GM13977 (cell line): ENCODE results near the gene FCRL2.

ENCODE experiments used
- DNase-seq: peaks from one replicate; pipeline ENCODE4 v3.0.0; 2012; ENCODE audit warnings: low spot score
- CTCF ChIP-seq: IDR thresholded peaks from 2 replicates; pipeline ENCODE4 v1.5.1; 2012; ENCODE audit warnings: mild to moderate bottlenecking, control low read depth; ENCODE audit not compliant: insufficient read depth; ENCODE audit errors: extremely low read depth, missing control alignments
- in situ Hi-C: fragments of 300-500 bp; cut with MboI; formaldehyde crosslinking; loops from one replicate; pipeline ENCODE4 v1.12.0; 2022; ENCODE audit warnings: low sequenced_read_pairs, low pct_unique_long_range_greater_than_20kb, mixed read lengths, inconsistent platforms; ENCODE audit not compliant: unreplicated experiment

Gene FCRL2

GRCh38 chr1:157711802-157712201 is 65.1 kb downstream of the FCRL2 start:
- no peak for DNase-seq
- TF ChIP-seq CTCF: no peak
- in situ Hi-C loops: no loop called here

- no peak for DNase-seq
- no peak for TF ChIP-seq CTCF
- in situ Hi-C loops: no loop called here
Measured at GRCh38 chr1:157704878-157705277, 72.1 kb downstream of the FCRL2 start.

- in situ Hi-C loops: no loop called here
- no peak for TF ChIP-seq CTCF
- no peak for DNase-seq
Measured at GRCh38 chr1:157703981-157704380, 73.0 kb downstream of the FCRL2 start.

- in situ Hi-C loops: no loop called here
- no peak for TF ChIP-seq CTCF
- no peak for DNase-seq
Measured at GRCh38 chr1:157702308-157702825, 74.6 kb downstream of the FCRL2 start.

GRCh38 chr1:157700732-157701131 is 76.2 kb downstream of the FCRL2 start, which contains the start of gene FCRL3:
Gene FCRL3, minus strand, starts transcription at chr1:157700769. Its CDS starts 280 bp downstream, at chr1:157700489.
- DNase-seq: no peak
- no peak for TF ChIP-seq CTCF
- in situ Hi-C loops: no loop called here

GRCh38 chr1:157700305-157700704 is 76.6 kb downstream of the FCRL2 start:
- no peak for TF ChIP-seq CTCF
- in situ Hi-C loops: no loop called here
- DNase-seq: no peak
